Cardiac muscle cell (in vitro differentiated cells and primary cell): Measurements from ENCODE around the gene TNFRSF1A. TPM values are rescaled to one million over a fixed set of nuclear protein-coding genes. Genes with fewer than 3 reads are reported as not detected.

Experiments
- DNase-seq, 2 donors: peaks; one replicate each; pipeline versions ENCODE4 v3.0.0 to v3.0.0-alpha.2; 2010 to 2017; ENCODE audit warnings: low read depth in 1 of 2, low spot score in 1 of 2
- H3K27ac ChIP-seq: fragments of 200-600 bp; sonication (generic); 2 replicates; pipeline ENCODE4 v1.5.1; 2016
- H3K27me3 ChIP-seq: fragments of 200-600 bp; sonication (generic); 2 replicates; pipeline ENCODE4 v1.6.0; 2016; ENCODE audit warnings: control low read depth
- H3K36me3 ChIP-seq: fragments of 200-600 bp; sonication (generic); 2 replicates; pipeline ENCODE4 v1.5.1; 2016; ENCODE audit warnings: control low read depth
- H3K4me1 ChIP-seq: fragments of 200-600 bp; sonication (generic); 2 replicates; pipeline ENCODE4 v1.8.1; 2017; ENCODE audit warnings: low read depth, mild to moderate bottlenecking, mixed run types
- H3K4me3 ChIP-seq: fragments of 200-600 bp; sonication (generic); 2 replicates; pipeline ENCODE4 v1.5.1; 2016; ENCODE audit warnings: mild to moderate bottlenecking
- H3K9me3 ChIP-seq: fragments of 200-600 bp; sonication (generic); 2 replicates; pipeline ENCODE4 v1.5.1; 2017; ENCODE audit warnings: low read depth, mild to moderate bottlenecking, control low read depth
- polyA plus RNA-seq: library from polyadenylated mRNA; unstranded; fragments of >200 nt; fragmentation: Nextera tagmentation; extraction: Ambion mirVana; gene quantifications from 2 replicates; pipeline ENCODE4 v1.2.1, GENCODE V29; 2016
- total RNA-seq: library from RNA; depleted of rRNA; stranded (reverse); fragments of >200 nt; gene quantifications from 2 replicates; pipeline ENCODE4 v1.2.3, GENCODE V29; 2016
- TF ChIP-seq, protein P1 (sequence below): IDR thresholded peaks from 2 replicates; pipeline ENCODE4 v1.5.1; 2012; ENCODE audit warnings: low read depth, mild to moderate bottlenecking, low read length

Gene TNFRSF1A
- total and polyA plus RNA-seq, 2 experiments from 2014 or later = 33.3 to 42.3 TPM

DNA sequence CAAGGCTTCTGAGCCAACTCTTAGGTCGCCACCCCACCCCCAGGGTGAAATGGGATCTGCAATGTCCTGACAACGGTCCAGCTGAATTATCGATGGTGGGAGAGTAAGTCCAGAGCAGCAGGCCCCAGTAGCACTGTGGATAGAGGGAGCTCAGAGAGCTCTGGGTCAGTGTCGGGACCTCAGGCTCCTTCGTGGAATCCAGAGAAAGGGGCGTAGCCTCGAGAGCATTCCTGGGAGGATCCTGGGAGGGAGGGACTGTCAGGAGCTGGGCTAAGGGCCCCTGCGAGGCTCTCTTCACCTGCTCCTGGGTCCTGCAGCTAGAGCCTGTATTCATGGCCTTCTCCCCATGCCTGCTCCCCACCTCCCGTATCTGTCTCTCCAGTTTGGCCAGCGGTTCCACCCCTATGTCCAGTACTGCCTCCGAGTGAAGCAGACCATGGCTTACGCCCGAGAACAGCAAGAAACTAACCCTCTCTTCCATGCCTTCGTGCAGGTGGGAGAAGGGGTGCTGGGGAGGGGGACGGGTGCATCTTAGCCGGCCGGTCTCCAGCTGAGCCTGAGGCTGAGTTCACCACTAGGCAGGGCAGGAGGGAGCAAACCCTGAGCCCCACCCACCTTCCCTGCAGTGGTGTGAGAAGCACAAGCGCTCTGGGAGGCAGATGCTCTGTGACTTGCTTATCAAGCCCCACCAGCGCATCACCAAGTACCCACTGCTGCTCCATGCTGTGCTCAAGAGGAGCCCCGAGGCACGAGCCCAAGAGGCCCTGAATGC, 24.8 kb downstream of the TNFRSF1A start:
- TF ChIP-seq, protein P1, sequence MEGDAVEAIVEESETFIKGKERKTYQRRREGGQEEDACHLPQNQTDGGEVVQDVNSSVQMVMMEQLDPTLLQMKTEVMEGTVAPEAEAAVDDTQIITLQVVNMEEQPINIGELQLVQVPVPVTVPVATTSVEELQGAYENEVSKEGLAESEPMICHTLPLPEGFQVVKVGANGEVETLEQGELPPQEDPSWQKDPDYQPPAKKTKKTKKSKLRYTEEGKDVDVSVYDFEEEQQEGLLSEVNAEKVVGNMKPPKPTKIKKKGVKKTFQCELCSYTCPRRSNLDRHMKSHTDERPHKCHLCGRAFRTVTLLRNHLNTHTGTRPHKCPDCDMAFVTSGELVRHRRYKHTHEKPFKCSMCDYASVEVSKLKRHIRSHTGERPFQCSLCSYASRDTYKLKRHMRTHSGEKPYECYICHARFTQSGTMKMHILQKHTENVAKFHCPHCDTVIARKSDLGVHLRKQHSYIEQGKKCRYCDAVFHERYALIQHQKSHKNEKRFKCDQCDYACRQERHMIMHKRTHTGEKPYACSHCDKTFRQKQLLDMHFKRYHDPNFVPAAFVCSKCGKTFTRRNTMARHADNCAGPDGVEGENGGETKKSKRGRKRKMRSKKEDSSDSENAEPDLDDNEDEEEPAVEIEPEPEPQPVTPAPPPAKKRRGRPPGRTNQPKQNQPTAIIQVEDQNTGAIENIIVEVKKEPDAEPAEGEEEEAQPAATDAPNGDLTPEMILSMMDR = no peak
- Histone ChIP-seq H3K4me3 (no peak overlapping the region), H3K9me3 (no peaks in the 10 kb centered on the region), H3K4me1 (no peaks in the 10 kb centered on the region), H3K36me3 (no peaks in the 10 kb centered on the region), H3K27me3 (no peaks in the 10 kb centered on the region), H3K27ac (no peak overlapping the region)
- no peak for DNase-seq

GRCh38 chr12:6315704-6316597, 25.9 kb downstream of the TNFRSF1A start:
- DNase-seq = no peak
- Histone ChIP-seq H3K27ac (no peak overlapping the region), H3K9me3 (no peaks in the 10 kb centered on the region), H3K36me3 (no peaks in the 10 kb centered on the region), H3K4me1 (no peaks in the 10 kb centered on the region), H3K27me3 (no peaks in the 10 kb centered on the region), H3K4me3 (no peak overlapping the region)
- TF ChIP-seq, protein P1 = no peak

DNA sequence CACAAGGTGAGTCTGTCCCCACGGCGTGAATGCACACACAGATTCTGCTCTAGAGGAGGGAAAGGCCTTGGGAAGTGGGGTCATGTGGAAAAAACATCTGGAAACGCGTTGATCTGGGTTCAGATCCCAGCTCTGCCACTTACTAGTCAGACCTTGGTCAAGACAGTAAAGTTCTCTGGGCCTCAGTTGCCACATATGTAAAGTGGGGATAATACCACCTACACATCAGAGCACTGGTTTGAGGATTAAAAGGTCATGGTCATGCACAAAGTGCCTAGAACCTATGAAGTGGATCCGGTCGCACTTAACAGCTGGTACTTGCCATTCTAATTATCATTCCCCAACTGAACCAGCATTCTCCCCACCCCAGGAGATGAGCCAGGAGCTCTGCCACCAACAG, 26.7 kb downstream of the TNFRSF1A start:
- H3K4me1 ChIP-seq = no peaks in the 10 kb centered on the region
- no peaks in the 10 kb centered on the region for H3K9me3 ChIP-seq
- peaks cover 2% of the 10 kb centered on the region for H3K27me3 ChIP-seq
- no peak overlapping the region for H3K27ac ChIP-seq
- no peak for DNase-seq
- no peak overlapping the region for H3K4me3 ChIP-seq
- H3K36me3 ChIP-seq = no peaks in the 10 kb centered on the region
- TF ChIP-seq, protein P1 = no peak

- TF ChIP-seq, protein P1 = no peak
- Histone ChIP-seq H3K36me3 (no peaks in the 10 kb centered on the region), H3K9me3 (no peaks in the 10 kb centered on the region), H3K27me3 (peaks cover 4% of the 10 kb centered on the region), H3K27ac (no peak overlapping the region), H3K4me1 (no peaks in the 10 kb centered on the region), H3K4me3 (no peak overlapping the region)
- no peak for DNase-seq
Observed at GRCh38 chr12:6314776-6315175, 27.1 kb downstream of the TNFRSF1A start.

GRCh38 chr12:6313326-6313940, 28.4 kb downstream of the TNFRSF1A start:
- Histone ChIP-seq H3K27ac (no peak overlapping the region), H3K4me3 (no peak overlapping the region), H3K9me3 (no peaks in the 10 kb centered on the region), H3K4me1 (no peaks in the 10 kb centered on the region), H3K27me3 (peaks cover 4% of the 10 kb centered on the region), H3K36me3 (no peaks in the 10 kb centered on the region)
- no peak for DNase-seq
- TF ChIP-seq, protein P1 = no peak
